HG02642 (cell line): ENCODE measurements around the gene USP33.
"Not testable (repeated sequence)": the region's sequence is repeated elsewhere in the genome, so short reads cannot be mapped to it uniquely, and the experiment has no call there.

Experiments used
- ATAC-seq: cut with Tn5 transposase; IDR thresholded peaks from one replicate; pipeline ENCODE4 v1.9.1; 2021; ENCODE audit warnings: mild to moderate bottlenecking; ENCODE audit not compliant: unreplicated experiment, poor library complexity

Gene USP33

GRCh38 chr1:77759071-77760028 is at the start of gene USP33:
Gene USP33, minus strand, starts transcription at chr1:77759852. Its CDS starts 18,155 bp downstream, at chr1:77741697.
- ATAC-seq, result peak; percentile 98

- no peak for ATAC-seq
Observed at GRCh38 chr1:77803371-77803770, 43.7 kb upstream of the USP33 start.

GRCh38 chr1:77802026-77802425 is 42.4 kb upstream of the USP33 start:
- no peak for ATAC-seq

- no peak for ATAC-seq
Observed at GRCh38 chr1:77797991-77798390, 38.3 kb upstream of the USP33 start.

- ATAC-seq, result no peak
Observed at GRCh38 chr1:77796695-77797405, 37.2 kb upstream of the USP33 start.

- ATAC-seq, result no peak
Observed at GRCh38 chr1:77794550-77794949, 34.9 kb upstream of the USP33 start.

GRCh38 chr1:77786093-77786741 is 26.6 kb upstream of the USP33 start:
- not testable (repeated sequence) for ATAC-seq

- no peak for ATAC-seq
Observed at GRCh38 chr1:77783141-77783540, 23.5 kb upstream of the USP33 start.

GRCh38 chr1:77781683-77782082 is 22.0 kb upstream of the USP33 start:
- no peak for ATAC-seq

- peak; percentile 97 for ATAC-seq
Observed at GRCh38 chr1:77779529-77780281, 20.1 kb upstream of the USP33 start, which contains the start of gene MIGA1. Gene MIGA1, plus strand, starts transcription at chr1:77779649. Its CDS starts 3,604 bp downstream, at chr1:77783253.

- no peak for ATAC-seq
Observed at GRCh38 chr1:77776007-77776700, 16.5 kb upstream of the USP33 start.

- ATAC-seq, result no peak
Observed at GRCh38 chr1:77768006-77768405, 8.4 kb upstream of the USP33 start.

GRCh38 chr1:77762072-77762476 is 2.4 kb upstream of the USP33 start:
- no peak for ATAC-seq

GRCh38 chr1:77757603-77758002 is 2.0 kb downstream of the USP33 start:
- ATAC-seq, result no peak

GRCh38 chr1:77757066-77757584 is 2.5 kb downstream of the USP33 start:
- ATAC-seq, result no peak

- ATAC-seq, result no peak
Observed at GRCh38 chr1:77756052-77756754, 3.4 kb downstream of the USP33 start.

GRCh38 chr1:77749489-77749888 is 10.2 kb downstream of the USP33 start:
- ATAC-seq, result not testable (repeated sequence)

- ATAC-seq, result no peak
Observed at GRCh38 chr1:77744576-77744975, 15.1 kb downstream of the USP33 start.
